Activated CD4-positive, alpha-beta T cell treated with anti-CD3 and anti-CD28 coated beads for 24 hours (primary cell): ENCODE data around the gene CPA2.

Experiments
- DNase-seq, 2 donors: peaks; one replicate each; pipeline ENCODE4 v3.0.0-alpha.2; 2020; ENCODE audit warnings: low read depth in 2 of 2

The CPA2 gene

DNA sequence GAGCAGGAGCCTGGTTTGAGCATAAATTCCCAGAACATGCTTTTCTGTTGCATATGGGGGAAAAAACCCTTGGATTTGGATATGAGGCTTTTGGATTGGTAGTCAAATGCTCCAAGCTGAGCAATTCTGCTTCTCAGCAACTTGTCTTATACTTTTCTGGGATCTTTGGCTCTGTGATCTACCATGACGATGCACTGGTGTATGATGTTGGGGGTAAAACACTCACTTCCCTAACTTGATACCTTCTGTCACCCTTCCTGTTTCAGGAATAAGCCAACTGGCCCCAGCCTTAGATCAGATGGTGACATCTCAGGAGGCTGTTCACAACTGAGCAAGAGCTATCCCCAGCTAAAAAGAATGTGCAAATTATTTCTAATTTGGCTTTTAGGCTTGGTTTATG, 13.2 kb downstream of the CPA2 start:
- DNase-seq: no peak

DNA sequence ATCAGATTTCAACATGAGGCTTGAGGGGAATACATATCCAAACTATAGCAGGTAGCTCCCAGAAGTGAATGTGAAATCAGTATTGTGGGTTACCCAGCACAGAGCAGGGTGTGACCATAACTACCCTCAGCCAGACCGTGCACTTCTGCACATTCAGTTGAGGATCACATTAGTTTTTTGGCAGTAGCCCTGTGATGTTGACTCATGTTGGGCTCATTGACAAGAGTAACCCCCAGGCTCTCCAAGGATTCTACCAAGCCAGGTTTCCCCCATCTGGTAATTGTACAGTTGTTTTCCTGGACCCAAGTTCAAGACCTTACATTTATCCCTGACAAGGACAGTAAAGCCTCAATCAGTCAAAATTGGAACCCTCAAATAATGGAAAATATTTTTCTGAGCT, 14.6 kb downstream of the CPA2 start:
- DNase-seq: no peak

DNA sequence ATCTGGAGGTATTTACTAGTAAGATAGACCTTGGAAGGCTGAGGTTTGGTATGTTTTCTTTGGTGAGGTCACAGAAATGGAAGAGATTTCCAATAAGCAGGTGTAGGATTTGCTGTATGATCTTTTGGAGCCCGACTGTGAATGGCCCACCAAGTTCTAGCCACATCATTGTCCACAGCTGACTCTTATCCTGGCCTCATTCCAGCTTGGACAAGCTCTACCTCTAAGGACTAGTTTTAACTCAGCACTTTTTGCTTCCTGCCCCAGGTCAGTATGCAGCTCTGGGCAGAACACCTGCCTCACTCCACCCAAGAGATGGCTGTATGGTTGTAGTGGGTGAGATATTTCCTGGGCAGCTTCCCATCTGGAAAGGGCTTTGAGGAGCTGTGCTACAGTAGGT, 20.2 kb downstream of the CPA2 start:
- no peak for DNase-seq

DNA sequence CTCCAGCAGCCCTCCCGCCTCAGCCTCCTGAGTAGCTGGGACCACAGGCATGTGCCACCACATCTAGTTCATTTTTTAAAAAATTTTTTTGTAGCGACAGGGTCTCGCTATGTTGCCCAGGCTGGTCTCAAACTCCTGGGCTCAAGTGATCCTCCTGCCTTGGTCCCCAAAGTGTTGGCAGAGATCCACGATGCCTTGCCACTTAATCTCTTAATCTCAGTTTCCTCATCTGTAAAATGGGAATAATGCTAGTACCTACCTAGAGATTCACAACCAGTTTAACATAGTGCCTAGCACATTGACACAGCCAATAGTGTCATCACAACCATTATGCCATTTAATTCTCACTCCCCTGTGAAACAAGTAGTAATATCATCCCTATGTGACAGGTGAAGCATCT, 21.5 kb downstream of the CPA2 start:
- no peak for DNase-seq

DNA sequence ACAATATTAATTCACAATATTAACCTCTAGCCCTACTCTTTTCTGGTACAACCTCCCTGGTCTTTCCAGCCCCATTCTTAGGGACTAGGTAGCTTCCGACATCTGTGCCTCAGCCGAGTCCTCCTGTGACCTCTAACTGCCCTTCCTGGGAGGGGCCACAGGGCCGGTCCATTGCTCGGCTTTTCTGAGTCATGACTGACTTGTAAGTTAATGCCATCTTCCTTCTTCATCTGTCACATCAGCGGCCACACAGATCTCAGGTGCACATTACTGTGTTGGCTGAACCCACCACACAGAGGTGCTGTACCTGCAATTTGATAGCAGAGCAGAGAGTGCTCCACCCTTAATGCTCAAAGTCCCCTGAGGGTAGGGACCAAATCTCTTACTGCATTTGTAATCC, 22.2 kb downstream of the CPA2 start:
- DNase-seq: no peak

DNA sequence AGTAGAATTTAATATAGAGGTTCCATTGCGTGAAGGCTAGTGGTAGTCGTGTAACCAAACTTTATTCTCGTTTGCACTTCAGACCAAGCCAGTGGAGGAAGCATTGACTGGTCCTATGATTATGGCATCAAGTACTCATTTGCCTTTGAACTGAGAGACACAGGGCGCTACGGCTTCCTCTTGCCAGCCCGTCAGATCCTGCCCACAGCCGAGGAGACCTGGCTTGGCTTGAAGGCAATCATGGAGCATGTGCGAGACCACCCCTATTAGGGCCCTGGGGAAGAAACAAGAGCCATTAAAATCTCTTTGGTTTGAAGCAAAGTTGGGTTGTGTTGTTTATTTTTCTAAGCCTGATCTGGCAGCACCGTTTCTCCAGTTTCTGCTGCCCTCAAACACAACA, 22.8 kb downstream of the CPA2 start:
- DNase-seq: no peak

DNA sequence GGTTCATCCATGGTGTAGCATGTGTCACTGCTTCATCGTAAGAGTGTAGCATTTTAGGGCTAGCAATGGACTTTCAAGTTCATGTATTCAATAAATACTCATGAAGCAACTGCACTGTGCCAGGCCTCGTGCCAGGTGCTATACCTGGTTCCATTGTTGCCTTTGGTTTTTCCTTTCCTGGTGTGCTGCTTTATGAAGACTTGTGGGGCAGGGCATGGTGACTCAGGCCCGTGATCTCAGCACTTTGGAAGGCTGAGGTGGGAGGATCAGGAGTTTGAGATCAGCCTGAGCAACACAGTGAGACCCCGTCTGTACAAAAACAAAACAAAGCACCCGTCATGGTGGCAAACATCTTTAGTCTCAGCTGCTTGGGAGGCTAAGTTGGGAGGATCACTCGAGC, 24.1 kb downstream of the CPA2 start:
- DNase-seq: no peak

DNA sequence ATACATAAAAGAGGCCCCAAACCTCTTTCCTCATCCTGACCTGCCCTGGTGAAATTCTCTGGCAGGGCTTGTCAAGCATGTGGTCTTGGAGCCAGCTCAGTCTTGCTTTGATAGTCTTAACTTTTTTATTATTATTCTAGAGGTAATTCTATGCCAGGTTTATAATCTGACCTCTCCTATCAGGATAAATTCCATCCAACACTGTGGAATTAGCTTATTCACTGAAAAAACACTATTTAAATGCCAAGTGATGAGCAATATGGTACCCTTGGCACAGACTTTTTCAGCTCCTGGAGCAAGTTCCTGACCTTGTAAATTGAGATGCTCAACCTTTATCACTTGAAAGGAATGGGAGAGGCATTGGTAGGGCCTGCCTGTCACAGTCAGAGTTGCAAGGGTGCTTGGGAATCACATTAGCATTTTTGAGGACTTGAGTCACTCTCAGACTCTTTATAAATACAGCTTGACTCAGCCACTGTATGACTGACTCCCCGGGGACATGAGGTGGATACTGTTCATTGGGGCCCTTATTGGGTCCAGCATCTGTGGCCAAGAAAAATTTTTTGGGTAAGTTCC, 26.1 kb downstream of the CPA2 start, which contains the start of gene CPA4:
Gene CPA4 (plus strand): TSS at position 480 of the 576 bp plus-strand sequence. CDS start 20 bp downstream, at position 500.
- DNase-seq: no peak

DNA sequence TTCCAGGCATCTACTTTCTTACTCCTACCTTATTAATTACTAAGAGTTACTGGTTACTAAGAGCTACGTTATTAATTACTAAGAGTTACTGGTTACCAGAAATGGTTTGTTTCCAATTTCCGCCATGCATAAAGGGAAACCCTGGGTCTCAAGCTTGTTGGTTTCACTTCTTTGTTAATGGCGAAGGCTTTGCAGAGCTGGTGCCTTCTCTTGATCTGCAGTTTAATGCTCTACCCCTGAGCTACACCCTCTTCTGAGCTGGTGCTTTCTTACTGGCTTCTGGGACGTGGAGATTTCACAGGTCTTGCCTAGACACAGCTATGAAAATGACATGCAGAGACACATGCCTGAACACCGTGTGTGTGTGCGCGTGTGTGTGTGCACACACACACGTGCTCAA, 26.9 kb downstream of the CPA2 start:
- no peak for DNase-seq

DNA sequence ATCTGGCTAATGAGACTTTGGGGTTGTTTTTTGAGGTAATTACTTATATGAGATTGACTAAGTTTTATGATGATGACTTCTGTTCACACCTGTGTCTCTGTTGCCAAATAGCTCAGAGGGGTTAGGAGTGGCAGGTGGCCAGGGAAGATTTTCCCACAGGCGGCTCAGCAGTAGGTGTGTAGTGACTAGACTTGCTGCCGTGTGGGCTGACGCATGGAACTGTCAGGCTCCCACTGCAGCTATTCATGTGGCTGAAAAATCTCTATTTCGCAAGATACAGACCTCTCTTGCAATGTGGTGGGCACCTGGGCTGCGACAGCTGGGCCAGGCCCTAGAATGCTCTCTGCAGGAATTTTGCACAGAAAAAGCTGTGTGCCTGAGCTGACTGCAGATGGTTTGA, 27.7 kb downstream of the CPA2 start:
- no peak for DNase-seq

DNA sequence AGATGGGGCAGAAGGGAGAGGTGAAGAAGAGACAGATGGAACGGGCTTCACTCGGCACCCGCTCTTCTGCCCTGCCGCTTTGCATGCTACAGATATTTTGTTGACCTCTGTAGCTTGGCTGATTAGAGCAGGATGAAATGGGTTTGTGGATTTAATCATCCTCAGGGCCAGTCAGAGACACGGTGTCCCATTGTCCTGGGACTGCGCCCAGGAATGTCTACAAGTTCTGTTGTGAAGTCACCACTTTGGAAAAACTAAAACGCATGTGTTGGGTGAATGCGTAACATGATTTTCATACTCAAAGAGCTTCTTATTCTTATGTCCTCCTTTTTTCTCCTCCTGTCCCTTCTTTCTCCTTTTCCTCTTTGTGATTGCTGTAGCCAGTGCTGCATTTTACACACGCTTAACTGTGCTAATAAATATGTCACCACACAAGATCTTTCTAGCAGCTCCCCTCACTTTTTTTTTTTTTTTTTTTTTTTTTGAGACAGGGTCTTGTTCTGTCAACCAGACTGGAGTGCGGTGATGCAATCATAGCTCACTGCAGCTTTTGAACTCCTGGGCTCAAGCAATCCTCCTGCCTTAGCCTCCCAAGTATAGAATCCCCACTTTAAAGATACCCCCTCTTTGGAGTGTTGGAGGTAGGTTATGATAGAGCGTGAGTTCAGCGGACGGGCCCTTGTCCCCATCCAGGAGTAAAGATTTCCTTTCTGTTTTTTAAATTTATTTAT, 29.7 kb downstream of the CPA2 start:
- DNase-seq: no peak

DNA sequence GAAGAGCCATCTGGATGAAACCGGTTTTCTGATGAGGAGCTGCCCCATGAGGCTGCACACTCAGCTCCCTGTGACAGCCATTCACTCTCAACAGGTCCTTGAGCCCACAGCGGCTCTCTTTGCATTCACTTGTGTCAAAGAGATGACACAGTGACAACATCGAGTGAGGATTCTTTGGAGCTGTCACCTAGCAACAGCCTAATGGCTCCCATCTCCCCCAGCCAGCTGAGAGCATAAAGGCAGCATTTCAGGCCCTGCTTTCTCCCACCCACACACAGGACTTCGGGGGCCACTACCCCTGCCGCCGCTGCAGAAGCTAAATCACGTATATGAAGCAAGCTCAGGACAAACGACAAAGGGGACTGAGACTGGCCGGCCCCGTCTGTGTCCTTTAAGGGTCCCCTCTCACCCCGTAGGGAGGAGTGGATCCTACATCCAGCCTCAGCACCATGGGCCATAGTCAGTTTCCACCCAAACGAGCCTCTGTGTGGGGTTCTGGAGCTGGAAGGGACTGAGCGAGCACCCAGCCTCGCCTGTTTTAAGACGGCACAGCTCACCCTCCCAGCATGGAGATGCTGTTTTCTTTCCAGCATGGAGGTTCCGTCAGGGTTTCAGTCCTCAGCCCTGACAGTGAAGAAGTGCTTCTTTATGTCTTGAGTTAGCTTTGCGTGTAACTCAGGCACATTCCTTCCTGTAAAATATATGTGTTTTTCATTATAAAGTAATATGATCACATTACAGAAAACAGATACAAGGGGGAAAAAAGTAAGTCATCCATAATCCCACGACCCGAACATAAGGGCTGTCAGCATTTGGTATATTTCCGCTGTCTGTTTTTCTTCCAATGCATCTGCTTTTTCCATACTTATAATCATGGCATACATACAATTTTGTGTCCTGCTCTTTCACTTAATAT, 31.2 kb downstream of the CPA2 start:
- DNase-seq: no peak

DNA sequence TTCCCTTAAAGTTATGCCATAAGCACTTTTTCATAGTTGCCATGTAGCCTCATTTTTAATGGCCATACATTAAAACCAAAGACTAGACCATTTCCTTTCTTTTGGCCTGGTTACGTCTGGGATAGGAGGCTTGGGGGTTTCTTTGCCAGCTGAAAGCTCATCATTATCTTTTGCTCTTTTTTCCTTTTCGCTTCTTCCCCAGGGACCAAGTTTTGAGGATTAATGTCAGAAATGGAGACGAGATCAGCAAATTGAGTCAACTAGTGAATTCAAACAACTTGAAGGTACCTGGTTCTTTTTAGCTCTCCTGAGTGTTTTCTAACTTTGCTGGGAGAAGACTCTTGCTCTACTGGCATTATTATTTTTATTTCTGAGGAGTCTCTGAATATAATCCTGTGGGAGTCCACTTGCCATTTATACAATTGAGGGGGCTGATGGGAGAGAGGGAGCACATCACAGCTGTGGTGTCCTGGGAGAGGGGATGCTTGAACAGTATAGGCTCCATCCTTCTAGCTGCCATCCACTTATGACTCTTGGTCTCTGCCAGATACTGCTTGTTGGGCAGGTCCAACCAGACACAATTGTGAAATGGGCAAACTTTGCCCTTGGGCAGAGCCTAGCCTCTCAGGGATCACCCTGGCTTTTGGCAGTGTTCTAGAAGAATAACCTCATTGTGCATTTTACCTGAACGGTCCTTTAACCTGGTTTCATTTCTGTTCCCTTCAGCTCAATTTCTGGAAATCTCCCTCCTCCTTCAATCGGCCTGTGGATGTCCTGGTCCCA, 32.1 kb downstream of the CPA2 start:
- DNase-seq: no peak

DNA sequence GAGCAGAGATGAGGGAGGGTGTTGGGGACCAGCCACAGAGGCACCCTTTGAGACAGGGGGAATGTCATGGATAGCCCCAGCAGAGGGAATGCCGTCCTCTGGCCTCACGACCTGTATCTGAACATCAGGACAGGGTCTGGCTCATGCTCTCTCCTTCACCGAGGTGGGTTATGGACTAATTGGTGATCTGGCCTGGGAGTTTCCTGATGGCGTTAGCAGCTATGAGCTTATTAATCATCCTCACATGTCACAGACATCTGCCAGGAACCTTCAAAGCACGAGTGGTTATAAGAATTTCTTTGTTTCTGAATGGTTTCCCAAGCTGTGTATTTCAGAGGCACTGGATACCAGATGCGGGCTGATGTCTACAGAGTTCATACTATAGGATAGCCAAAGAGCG, 33.2 kb downstream of the CPA2 start:
- no peak for DNase-seq

DNA sequence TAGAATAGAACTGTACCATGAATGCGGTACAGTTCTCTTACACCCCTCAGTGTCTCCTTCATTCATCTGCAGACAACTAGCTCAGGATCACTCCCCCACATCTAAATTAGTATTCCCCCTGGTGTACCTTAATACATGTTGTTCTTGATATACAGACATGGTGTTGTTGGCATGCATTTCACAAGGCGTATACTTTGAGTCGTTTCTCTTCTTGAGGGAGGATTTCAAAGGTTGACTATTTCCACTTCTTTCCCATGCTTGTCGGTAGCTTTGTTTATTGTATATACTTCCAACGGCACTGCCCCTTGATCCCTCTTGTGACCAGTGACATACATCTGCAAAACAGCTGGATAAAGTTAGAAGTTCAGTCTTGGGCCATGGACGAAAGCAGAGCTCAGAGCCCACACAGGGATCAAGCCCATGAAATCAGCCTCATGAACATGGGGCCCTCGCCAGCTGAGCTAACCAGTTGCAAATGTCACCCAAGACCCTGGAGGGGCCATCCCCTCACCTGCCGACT, 34.9 kb downstream of the CPA2 start:
- DNase-seq: no peak

DNA sequence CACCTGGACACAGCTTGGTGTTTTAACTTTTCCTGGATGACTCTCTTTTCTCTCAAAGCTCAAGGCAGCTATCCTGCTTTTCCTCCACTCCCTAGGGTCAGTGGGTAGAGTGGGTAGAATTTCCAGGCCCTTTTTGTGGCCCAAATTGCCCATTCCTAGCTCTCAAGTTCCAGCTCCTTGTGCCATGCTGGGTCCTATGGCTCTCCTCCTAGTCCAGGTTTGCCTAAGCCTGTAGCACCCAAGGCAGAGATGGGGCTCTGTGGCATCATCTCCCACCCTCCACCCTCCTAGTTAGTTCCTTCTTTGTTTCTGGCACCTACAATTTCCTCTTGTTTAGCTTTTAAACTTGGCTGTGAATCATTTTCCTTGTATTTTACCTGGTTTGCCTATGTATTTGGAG, 36.0 kb downstream of the CPA2 start:
- DNase-seq: no peak

DNA sequence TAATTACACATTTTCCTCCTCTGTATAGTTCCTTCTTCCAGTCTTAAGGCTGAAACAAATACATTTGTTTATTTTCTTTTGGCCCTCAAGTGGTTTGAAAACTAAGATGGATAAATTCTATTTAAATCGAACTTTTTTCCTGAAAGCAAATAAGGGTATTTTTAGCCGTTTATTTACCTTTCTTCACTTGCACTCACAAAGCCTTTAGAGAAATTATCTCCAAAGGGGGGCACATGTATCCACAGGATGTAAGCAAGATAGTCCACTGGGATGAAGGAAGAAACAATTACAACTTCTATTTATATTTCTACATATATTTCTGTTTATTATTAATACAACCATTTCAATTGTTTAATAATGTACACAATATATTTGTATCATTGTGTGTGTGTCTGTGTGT, 36.5 kb downstream of the CPA2 start:
- DNase-seq: no peak

DNA sequence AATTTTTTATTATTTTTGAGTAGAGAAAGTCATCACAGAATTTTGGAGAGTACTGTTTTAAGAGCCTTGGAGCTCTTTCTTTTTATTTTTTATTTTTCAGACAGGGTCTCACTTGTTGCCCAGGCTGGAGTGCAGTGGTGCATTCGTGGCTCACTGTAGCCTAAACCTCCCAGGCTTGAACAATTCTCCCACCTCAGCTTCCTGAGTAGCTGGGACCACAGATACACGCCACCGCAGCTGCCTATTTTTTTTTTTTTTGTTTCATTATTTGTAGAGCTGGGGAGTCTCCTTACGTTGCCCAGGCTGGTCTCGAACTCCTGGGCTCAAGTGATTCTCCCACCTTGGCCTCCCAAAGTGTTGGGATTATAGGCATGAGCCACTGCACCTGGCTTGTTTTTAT, 36.9 kb downstream of the CPA2 start:
- DNase-seq: no peak

DNA sequence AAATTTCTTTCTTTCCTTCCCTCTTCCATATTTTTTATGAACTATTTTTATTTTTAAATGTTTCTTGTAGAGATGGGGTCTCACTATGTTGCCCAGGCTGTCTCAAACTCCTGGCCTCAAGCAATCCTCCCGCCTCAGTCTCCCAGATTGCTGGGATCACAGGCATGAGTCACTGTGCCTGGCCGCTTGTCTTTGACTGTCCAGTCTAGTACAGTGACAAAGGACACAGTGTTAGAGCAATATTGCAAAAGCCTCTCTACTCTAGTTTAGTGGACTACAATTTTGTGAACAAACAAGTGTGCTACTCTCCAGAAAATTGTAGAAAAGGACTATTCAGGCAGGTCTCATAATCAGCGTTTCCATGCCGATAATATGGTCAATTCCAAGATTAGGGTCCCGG, 37.3 kb downstream of the CPA2 start:
- no peak for DNase-seq

DNA sequence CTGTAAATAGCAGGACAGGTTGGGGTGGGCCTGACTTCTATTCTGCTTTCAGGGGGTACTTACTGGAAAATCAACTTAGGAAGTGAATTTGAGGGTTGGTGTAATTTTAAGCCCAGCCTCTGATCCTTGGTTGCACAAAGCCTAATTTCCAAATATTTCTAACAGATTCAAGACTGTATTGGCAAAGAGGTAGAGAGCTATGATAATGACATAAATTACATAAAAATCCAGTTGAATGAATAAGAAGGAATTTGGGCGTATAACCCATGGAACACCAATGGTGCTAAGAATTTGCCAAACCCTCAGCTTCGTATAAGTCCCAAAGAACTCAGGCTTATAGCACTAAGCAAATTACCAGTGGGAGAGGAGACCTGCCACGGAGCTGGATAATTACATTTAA, 38.2 kb downstream of the CPA2 start:
- DNase-seq: no peak

DNA sequence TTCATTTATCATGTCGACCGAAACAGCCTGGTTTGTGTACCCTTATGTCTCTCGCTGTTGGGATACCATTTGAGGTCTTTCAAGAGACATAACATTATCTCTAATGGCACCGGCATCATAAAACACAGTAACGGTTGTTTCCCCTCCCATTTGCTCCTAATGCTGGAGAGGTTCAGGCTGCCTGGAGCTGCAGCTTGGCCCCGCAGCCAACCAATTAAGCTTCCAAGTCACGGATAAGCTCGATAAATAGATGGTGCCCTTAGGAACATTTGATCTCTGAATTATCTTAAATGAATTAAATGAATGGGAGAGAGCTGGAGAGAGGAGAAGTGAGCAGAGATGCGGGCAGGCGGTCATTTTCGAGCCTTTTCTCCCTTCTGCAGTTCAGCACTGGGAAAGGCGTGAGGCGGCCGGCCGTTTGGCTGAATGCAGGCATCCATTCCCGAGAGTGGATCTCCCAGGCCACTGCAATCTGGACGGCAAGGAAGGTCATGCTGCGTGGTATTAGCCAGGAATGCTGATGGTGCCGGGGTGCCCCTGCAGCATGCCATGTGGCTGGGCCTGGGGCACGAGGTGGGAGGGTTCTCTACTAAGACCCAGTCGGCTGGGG, 38.9 kb downstream of the CPA2 start:
- no peak for DNase-seq
